Measurements from ENCODE around the gene USH1G.
A peak's percentile ranks its signal among the peaks of the same experiment; 100 is the strongest.

Gene USH1G

GRCh38 chr17:74923538-74924249 is 639 bp upstream of the USH1G start:
- TF ChIP-seq CTCF (IDR thresholded peaks at IDR 0.05; ENCODE audit: control extremely low read depth, extremely low read depth, low read depth, missing control alignments) = peak; percentile 89
- CTCF ChIA-PET = interaction anchor here (0.8 to 17.8 kb wide), 22 partner anchors 10 to 278 kb away, joined by 3 to 390 read pairs (median 3); no protein-coding TSS in a partner anchor
- POLR2A ChIA-PET = no interaction called here
- peak; percentile 87 for DNase-seq (ENCODE audit: extremely low spot score)

DNA sequence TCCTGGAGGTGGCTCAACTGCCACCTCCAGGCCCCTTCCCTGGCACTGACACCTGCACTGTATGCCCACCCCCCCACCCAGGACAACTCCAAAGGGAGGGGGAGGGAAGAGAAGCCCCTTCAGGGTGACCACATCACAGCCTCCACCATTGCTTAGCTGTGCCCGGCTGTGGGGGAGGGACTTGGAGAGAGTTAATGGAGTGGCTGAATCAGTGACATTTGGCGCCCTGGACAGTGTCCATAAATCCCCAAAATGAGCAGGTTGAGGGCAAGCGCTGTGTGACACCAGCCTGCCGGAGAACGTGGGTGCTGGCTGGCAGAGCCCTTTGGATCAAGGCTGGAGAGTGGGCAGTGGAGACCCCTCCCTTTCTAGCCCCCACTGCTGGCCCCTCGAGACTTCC is 883 bp downstream of the USH1G start:
- ChIA-PET POLR2A (no interaction called here), CTCF (interaction anchor here (1.0 to 17.8 kb wide), 5 partner anchors 25 to 185 kb away, joined by 3 to 390 read pairs (median 4); no protein-coding TSS in a partner anchor)
- no peak for TF ChIP-seq CTCF (IDR thresholded peaks at IDR 0.05; ENCODE audit: control extremely low read depth, extremely low read depth, low read depth, missing control alignments)
- no peak for DNase-seq (ENCODE audit: extremely low spot score)

GRCh38 chr17:74921769-74922168 is 1.3 kb downstream of the USH1G start:
- POLR2A ChIA-PET = no interaction called here
- CTCF ChIA-PET = interaction anchor here (0.9 to 17.8 kb wide), 4 partner anchors 37 to 280 kb away, joined by 3 to 390 read pairs (median 5); partner anchors contain the start of gene MRPL58
- no peak for DNase-seq (ENCODE audit: extremely low spot score)
- no peak for TF ChIP-seq CTCF (IDR thresholded peaks at IDR 0.05; ENCODE audit: control extremely low read depth, extremely low read depth, low read depth, missing control alignments)

GRCh38 chr17:74921026-74921681 is 1.9 kb downstream of the USH1G start:
- ChIA-PET POLR2A (no interaction called here), CTCF (interaction anchor here (0.7 to 17.8 kb wide), 5 partner anchors 37 to 280 kb away, joined by 3 to 390 read pairs (median 3); partner anchors contain the start of gene MRPL58)
- no peak for TF ChIP-seq CTCF (IDR thresholded peaks at IDR 0.05; ENCODE audit: control extremely low read depth, extremely low read depth, low read depth, missing control alignments)

GRCh38 chr17:74920642-74921025 is 2.4 kb downstream of the USH1G start:
- CTCF ChIA-PET = interaction anchor here (0.7 to 17.8 kb wide), 3 partner anchors 38 to 92 kb away, joined by 3 to 390 read pairs (median 7); partner anchors contain the start of gene MRPL58
- no peak for DNase-seq (ENCODE audit: extremely low spot score)
- no peak for TF ChIP-seq CTCF (IDR thresholded peaks at IDR 0.05; ENCODE audit: control extremely low read depth, extremely low read depth, low read depth, missing control alignments)
- POLR2A ChIA-PET = no interaction called here

More at GRCh38 chr17:74921026-74921681, 1.9 kb downstream of the USH1G start:
- DNase-seq (ENCODE audit: extremely low spot score) = no peak

DNA sequence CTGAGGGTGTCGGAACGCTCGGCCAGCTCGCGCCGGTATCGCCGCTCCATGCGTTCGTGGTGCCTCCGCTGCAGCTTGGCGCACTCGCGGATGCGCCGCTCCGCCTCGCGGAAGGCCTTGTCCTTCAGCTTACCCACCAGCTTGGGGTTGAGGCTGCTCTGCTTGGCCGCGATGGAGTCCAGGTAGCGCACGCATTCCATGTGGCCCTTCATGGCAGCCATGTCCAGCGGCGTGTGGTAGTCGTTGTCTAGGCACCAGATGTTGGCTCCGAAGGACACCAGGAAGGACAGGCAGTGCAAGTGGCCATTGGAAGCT is 2.8 kb downstream of the USH1G start:
- TF ChIP-seq CTCF (IDR thresholded peaks at IDR 0.05; ENCODE audit: control extremely low read depth, extremely low read depth, low read depth, missing control alignments) = no peak

More for the DNA sequence above, 2.8 kb downstream of the USH1G start:
- ChIA-PET CTCF (interaction anchor here (1.8 to 17.8 kb wide), 3 partner anchors 38 to 210 kb away, joined by 4 to 390 read pairs (median 7); partner anchors contain the start of gene MRPL58), POLR2A (no interaction called here)
- no peak for DNase-seq (ENCODE audit: extremely low spot score)
